ENCODE measurements around the gene PRCP.
A peak's percentile ranks its signal among the peaks of the same experiment; 100 is the strongest.

Gene PRCP

GRCh38 chr11:82786836-82787235 lies 113.4 kb downstream of the PRCP start:
- no peak for DNase-seq (ENCODE audit: low read depth in 2 of 2)

- DNase-seq (ENCODE audit: low read depth in 2 of 2) = no peak
These were observed 114.2 kb downstream of the PRCP start for GRCh38 chr11:82786001-82786400.

- DNase-seq (ENCODE audit: low read depth in 2 of 2) = no peak
These were observed 117.3 kb downstream of the PRCP start for GRCh38 chr11:82782825-82783374.

- DNase-seq (ENCODE audit: low read depth in 2 of 2) = no peak
These were observed 121.5 kb downstream of the PRCP start for GRCh38 chr11:82778776-82779175.

- no peak for DNase-seq (ENCODE audit: low read depth in 2 of 2)
These were observed 123.9 kb downstream of the PRCP start for GRCh38 chr11:82776377-82776776.

- peak; percentile 12 to 14 for DNase-seq (ENCODE audit: low read depth in 2 of 2)
These were observed 124.4 kb downstream of the PRCP start for GRCh38 chr11:82775736-82776346.

- no peak for DNase-seq (ENCODE audit: low read depth in 2 of 2)
These were observed 125.0 kb downstream of the PRCP start for GRCh38 chr11:82775218-82775617.
